ENCODE measurements around the gene MAP3K10.

DNA sequence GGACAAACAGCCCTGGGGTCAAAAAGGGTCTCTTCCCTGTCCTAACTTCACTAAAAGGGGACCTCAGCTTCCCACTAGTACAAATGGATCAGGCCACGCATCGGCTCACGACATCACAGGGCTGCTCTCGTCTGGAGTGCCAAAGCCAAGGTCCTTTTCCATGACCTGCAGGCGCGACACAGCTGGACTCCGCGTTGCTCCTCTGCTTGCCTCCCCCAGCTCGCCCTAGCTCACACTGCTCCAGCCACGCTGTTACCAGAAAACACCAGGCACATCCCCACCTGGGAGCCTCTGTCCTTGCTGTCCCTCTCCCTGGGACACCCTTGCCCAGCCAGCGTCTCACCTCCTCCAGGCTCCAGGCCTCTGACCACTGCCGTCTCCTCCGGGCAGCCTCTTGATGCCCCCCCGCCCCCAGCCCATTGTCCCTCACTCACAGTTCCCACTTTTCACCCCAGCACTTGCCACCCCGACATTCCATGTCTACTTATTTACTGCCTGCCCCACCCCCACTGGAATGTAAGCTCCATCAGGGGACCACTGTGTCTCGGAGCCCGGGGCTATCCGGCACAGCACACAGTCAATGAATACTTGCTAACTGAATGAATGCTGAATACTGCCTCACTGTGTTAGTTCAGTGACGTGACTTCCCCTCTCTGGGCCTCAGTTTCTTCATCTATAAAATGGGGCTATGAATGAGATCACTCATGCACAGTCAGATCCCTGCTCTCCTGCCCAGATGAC lies 73.3 kb downstream of the MAP3K10 start:
- TF ChIP-seq HNRNPL (IDR thresholded peaks at IDR 0.05; ENCODE audit: low read depth, low read length) (no peak), RBAK (CRISPR knock-in tag; IDR thresholded peaks at IDR 0.05) (no peak), ZFP36 (IDR thresholded peaks at IDR 0.05; ENCODE audit: borderline replicate concordance, low read depth, low read length, partially characterized antibody) (no peak), SETDB1 (CRISPR knock-in tag; IDR thresholded peaks at IDR 0.05; ENCODE audit: borderline replicate concordance) (no peak)
- TF ChIP-seq, protein P1, sequence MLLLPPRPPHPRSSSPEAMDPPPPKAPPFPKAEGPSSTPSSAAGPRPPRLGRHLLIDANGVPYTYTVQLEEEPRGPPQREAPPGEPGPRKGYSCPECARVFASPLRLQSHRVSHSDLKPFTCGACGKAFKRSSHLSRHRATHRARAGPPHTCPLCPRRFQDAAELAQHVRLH (CRISPR knock-in tag; IDR thresholded peaks at IDR 0.05; ENCODE audit: borderline replicate concordance, low read depth) = no peak
- TF ChIP-seq, protein P2, sequence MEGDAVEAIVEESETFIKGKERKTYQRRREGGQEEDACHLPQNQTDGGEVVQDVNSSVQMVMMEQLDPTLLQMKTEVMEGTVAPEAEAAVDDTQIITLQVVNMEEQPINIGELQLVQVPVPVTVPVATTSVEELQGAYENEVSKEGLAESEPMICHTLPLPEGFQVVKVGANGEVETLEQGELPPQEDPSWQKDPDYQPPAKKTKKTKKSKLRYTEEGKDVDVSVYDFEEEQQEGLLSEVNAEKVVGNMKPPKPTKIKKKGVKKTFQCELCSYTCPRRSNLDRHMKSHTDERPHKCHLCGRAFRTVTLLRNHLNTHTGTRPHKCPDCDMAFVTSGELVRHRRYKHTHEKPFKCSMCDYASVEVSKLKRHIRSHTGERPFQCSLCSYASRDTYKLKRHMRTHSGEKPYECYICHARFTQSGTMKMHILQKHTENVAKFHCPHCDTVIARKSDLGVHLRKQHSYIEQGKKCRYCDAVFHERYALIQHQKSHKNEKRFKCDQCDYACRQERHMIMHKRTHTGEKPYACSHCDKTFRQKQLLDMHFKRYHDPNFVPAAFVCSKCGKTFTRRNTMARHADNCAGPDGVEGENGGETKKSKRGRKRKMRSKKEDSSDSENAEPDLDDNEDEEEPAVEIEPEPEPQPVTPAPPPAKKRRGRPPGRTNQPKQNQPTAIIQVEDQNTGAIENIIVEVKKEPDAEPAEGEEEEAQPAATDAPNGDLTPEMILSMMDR (CRISPR knock-in tag; IDR thresholded peaks at IDR 0.05) = no peak
- TF ChIP-seq, protein P3, sequence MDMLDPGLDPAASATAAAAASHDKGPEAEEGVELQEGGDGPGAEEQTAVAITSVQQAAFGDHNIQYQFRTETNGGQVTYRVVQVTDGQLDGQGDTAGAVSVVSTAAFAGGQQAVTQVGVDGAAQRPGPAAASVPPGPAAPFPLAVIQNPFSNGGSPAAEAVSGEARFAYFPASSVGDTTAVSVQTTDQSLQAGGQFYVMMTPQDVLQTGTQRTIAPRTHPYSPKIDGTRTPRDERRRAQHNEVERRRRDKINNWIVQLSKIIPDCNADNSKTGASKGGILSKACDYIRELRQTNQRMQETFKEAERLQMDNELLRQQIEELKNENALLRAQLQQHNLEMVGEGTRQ (IDR thresholded peaks at IDR 0.05; ENCODE audit: low read depth, low read length) = no peak
- TF ChIP-seq, protein P3 (CRISPR knock-in tag; IDR thresholded peaks at IDR 0.05; ENCODE audit: borderline replicate concordance) = no peak

All from HepG2 (cell line).